Transverse colon (tissue), 4 donors: Measurements from ENCODE around the gene ZMYND19.

Experiments
- EP300 ChIP-seq: sonication (generic); formaldehyde crosslinking; IDR thresholded peaks from one replicate; pipeline ENCODE4 v1.6.1; 2017; ENCODE audit warnings: antibody characterized with exemption, low read depth
- POLR2A ChIP-seq: fragments of 450-650 bp; IDR thresholded peaks from one replicate; pipeline ENCODE4 v1.6.1; 2016; ENCODE audit warnings: antibody characterized with exemption, mild to moderate bottlenecking, moderate library complexity
- POLR2AphosphoS5 ChIP-seq, 3 donors: sonication (generic); formaldehyde crosslinking; IDR thresholded peaks; one replicate each; pipeline ENCODE4 v1.6.1; 2016; ENCODE audit warnings: antibody characterized with exemption in 3 of 3
- TF ChIP-seq, protein P1 (sequence below), 5 experiments: fragments of 200-600 bp in 3 of 5; fragments of 450-650 bp in 2 of 5; sonication (generic) in 3 of 5; IDR thresholded peaks; 1 replicate in 2 of 5; 2 replicates in 3 of 5; pipeline ENCODE4 v1.5.1; 2016 to 2017; ENCODE audit warnings: antibody characterized with exemption in 5 of 5, inconsistent platforms in 3 of 5, mild to moderate bottlenecking in 2 of 5, moderate library complexity in 1 of 5

- TF ChIP-seq, protein P1, sequence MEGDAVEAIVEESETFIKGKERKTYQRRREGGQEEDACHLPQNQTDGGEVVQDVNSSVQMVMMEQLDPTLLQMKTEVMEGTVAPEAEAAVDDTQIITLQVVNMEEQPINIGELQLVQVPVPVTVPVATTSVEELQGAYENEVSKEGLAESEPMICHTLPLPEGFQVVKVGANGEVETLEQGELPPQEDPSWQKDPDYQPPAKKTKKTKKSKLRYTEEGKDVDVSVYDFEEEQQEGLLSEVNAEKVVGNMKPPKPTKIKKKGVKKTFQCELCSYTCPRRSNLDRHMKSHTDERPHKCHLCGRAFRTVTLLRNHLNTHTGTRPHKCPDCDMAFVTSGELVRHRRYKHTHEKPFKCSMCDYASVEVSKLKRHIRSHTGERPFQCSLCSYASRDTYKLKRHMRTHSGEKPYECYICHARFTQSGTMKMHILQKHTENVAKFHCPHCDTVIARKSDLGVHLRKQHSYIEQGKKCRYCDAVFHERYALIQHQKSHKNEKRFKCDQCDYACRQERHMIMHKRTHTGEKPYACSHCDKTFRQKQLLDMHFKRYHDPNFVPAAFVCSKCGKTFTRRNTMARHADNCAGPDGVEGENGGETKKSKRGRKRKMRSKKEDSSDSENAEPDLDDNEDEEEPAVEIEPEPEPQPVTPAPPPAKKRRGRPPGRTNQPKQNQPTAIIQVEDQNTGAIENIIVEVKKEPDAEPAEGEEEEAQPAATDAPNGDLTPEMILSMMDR (IDR thresholded peaks at IDR 0.05), result no peak
- TF ChIP-seq POLR2AphosphoS5 (IDR thresholded peaks at IDR 0.05) (no peak), POLR2A (no peak), EP300 (no peak)
These were observed 49.8 kb downstream of the ZMYND19 start for GRCh38 chr9:137540536-137540935.
